ENCODE data around the gene SIM1.
A peak's percentile ranks its signal among the peaks of the same experiment; 100 is the strongest.

The SIM1 gene

GRCh38 chr6:100464903-100465700 is at the start of gene SIM1:
TSS of gene SIM1 (minus strand) at chr6:100464921. CDS start at chr6:100463468, 1,453 bp downstream.
- H3K4me3 ChIP-seq (ENCODE audit: severe bottlenecking), result peak within 1 kb of the TSS; percentile 28
- H3K36me3 ChIP-seq (ENCODE audit: low read depth), result no peaks in the 10 kb centered on the region
- no peak within 1 kb of the TSS for H3K27ac ChIP-seq (ENCODE audit: poor library complexity, severe bottlenecking)
- H3K9me3 ChIP-seq (ENCODE audit: severe bottlenecking), result no peaks in the 10 kb centered on the region
- H3K4me1 ChIP-seq (ENCODE audit: insufficient read depth, poor library complexity, severe bottlenecking), result peaks cover 3% of the 10 kb centered on the region
- peak; percentile 93 for ATAC-seq (ENCODE audit: low read depth)
- TF ChIP-seq CTCF (IDR thresholded peaks at IDR 0.05; ENCODE audit: poor library complexity, severe bottlenecking), result no peak
- H3K27me3 ChIP-seq (ENCODE audit: insufficient read depth, poor library complexity, severe bottlenecking), result peaks cover 98% of the 10 kb centered on the region
- peak; percentile 66 for DNase-seq (ENCODE audit: low spot score)

- Histone ChIP-seq H3K27ac (ENCODE audit: poor library complexity, severe bottlenecking) (no peak overlapping the region), H3K27me3 (ENCODE audit: insufficient read depth, poor library complexity, severe bottlenecking) (no peaks in the 10 kb centered on the region), H3K36me3 (ENCODE audit: low read depth) (peaks cover 69% of the 10 kb centered on the region), H3K9me3 (ENCODE audit: severe bottlenecking) (no peaks in the 10 kb centered on the region), H3K4me3 (ENCODE audit: severe bottlenecking) (no peak overlapping the region), H3K4me1 (ENCODE audit: insufficient read depth, poor library complexity, severe bottlenecking) (no peaks in the 10 kb centered on the region)
- no peak for DNase-seq (ENCODE audit: low spot score)
- TF ChIP-seq CTCF (IDR thresholded peaks at IDR 0.05; ENCODE audit: poor library complexity, severe bottlenecking), result no peak
- ATAC-seq (ENCODE audit: low read depth), result peak; percentile 56; the same call in 1 of the 3 replicates
Observed at GRCh38 chr6:100512203-100512862, 47.6 kb upstream of the SIM1 start.

- Histone ChIP-seq H3K4me1 (ENCODE audit: insufficient read depth, poor library complexity, severe bottlenecking) (peaks cover 9% of the 10 kb centered on the region), H3K36me3 (ENCODE audit: low read depth) (peaks cover 41% of the 10 kb centered on the region), H3K9me3 (ENCODE audit: severe bottlenecking) (no peaks in the 10 kb centered on the region), H3K4me3 (ENCODE audit: severe bottlenecking) (no peak overlapping the region), H3K27ac (ENCODE audit: poor library complexity, severe bottlenecking) (no peak overlapping the region), H3K27me3 (ENCODE audit: insufficient read depth, poor library complexity, severe bottlenecking) (no peaks in the 10 kb centered on the region)
- DNase-seq (ENCODE audit: low spot score) (no peak), ATAC-seq (ENCODE audit: low read depth) (no peak)
- TF ChIP-seq CTCF (IDR thresholded peaks at IDR 0.05; ENCODE audit: poor library complexity, severe bottlenecking), result no peak
Observed at GRCh38 chr6:100509101-100509500, 44.4 kb upstream of the SIM1 start.

- Histone ChIP-seq H3K4me1 (ENCODE audit: insufficient read depth, poor library complexity, severe bottlenecking) (peaks cover 9% of the 10 kb centered on the region), H3K27me3 (ENCODE audit: insufficient read depth, poor library complexity, severe bottlenecking) (no peaks in the 10 kb centered on the region), H3K36me3 (ENCODE audit: low read depth) (peaks cover 21% of the 10 kb centered on the region; the same call in 1 of the 2 replicates), H3K27ac (ENCODE audit: poor library complexity, severe bottlenecking) (no peak overlapping the region), H3K4me3 (ENCODE audit: severe bottlenecking) (no peak overlapping the region), H3K9me3 (ENCODE audit: severe bottlenecking) (no peaks in the 10 kb centered on the region)
- DNase-seq (ENCODE audit: low spot score), result no peak
- ATAC-seq (ENCODE audit: low read depth), result no peak
- no peak for TF ChIP-seq CTCF (IDR thresholded peaks at IDR 0.05; ENCODE audit: poor library complexity, severe bottlenecking)
Observed at GRCh38 chr6:100506651-100507050, 41.9 kb upstream of the SIM1 start.

All from RWPE2 (cell line).